Keratinocyte (primary cell): ENCODE results near the gene CLDND2. TPM values are rescaled to one million over a fixed set of nuclear protein-coding genes. Genes with fewer than 3 reads are reported as not detected.
"Not testable (repeated sequence)": the region's sequence is repeated elsewhere in the genome, so short reads cannot be mapped to it uniquely, and the experiment has no call there.

Source experiments
- DNase-seq: peaks from one replicate; pipeline ENCODE4 v3.0.0-alpha.2; 2011; ENCODE audit warnings: low read depth, missing footprints, low spot score
- FAIRE-seq: peaks from 2 replicates; lab custom pipeline; 2011; peaks lifted over from hg19 to GRCh38; lab: Jason Lieb, UNC
- H2AFZ ChIP-seq: 2 replicates; pipeline ENCODE4 v1.6.0; 2012; ENCODE audit warnings: low read length, control low read depth, inconsistent platforms; ENCODE audit not compliant: control insufficient read depth
- H3K27ac ChIP-seq: 2 replicates; pipeline ENCODE4 v1.5.1; 2011; ENCODE audit warnings: low read length; ENCODE audit not compliant: control insufficient read depth, insufficient read depth
- H3K27me3 ChIP-seq: 3 replicates; pipeline ENCODE4 v1.6.0; 2011; ENCODE audit warnings: low read length; ENCODE audit not compliant: control insufficient read depth, insufficient read depth; ENCODE audit errors: extremely low read depth
- H3K36me3 ChIP-seq, 2 experiments: 2 replicates in 1 of 2; 3 replicates in 1 of 2; pipeline ENCODE4 v1.5.1; 2011; ENCODE audit warnings: low read length in 2 of 2, mild to moderate bottlenecking in 1 of 2; ENCODE audit not compliant: control insufficient read depth in 2 of 2, insufficient read depth in 2 of 2; ENCODE audit errors: extremely low read depth in 1 of 2
- H3K4me1 ChIP-seq: 3 replicates; pipeline ENCODE4 v1.5.1; 2011; ENCODE audit warnings: low read length; ENCODE audit not compliant: control insufficient read depth, insufficient read depth; ENCODE audit errors: extremely low read depth
- H3K4me2 ChIP-seq: 3 replicates; pipeline ENCODE4 v1.6.0; 2011; ENCODE audit warnings: low read depth, low read length; ENCODE audit not compliant: control insufficient read depth, insufficient read depth; ENCODE audit errors: extremely low read depth
- H3K4me3 ChIP-seq, 3 experiments: fragments of 200-600 bp in 1 of 3; sonication (generic) in 1 of 3; 2 replicates in 2 of 3; 3 replicates in 1 of 3; pipeline ENCODE4 v1.5.1; 2011 to 2016; ENCODE audit warnings: low read length in 3 of 3, mild to moderate bottlenecking in 3 of 3, control low read depth in 2 of 3, inconsistent platforms in 1 of 3, low read depth in 1 of 3, mixed read lengths in 1 of 3, mixed run types in 1 of 3, moderate library complexity in 1 of 3; ENCODE audit not compliant: control insufficient read depth in 2 of 3, insufficient read depth in 2 of 3; ENCODE audit errors: extremely low read depth in 1 of 3
- H3K79me2 ChIP-seq: 2 replicates; pipeline ENCODE4 v1.6.0; 2012; ENCODE audit warnings: low read length; ENCODE audit not compliant: control insufficient read depth, insufficient read depth
- H3K9ac ChIP-seq: 3 replicates; pipeline ENCODE4 v1.6.0; 2011; ENCODE audit warnings: low read length; ENCODE audit not compliant: control insufficient read depth, insufficient read depth; ENCODE audit errors: extremely low read depth
- H3K9me1 ChIP-seq: 3 replicates; pipeline ENCODE4 v1.6.0; 2011; ENCODE audit warnings: low read length; ENCODE audit not compliant: control insufficient read depth, insufficient read depth; ENCODE audit errors: extremely low read depth
- H3K9me3 ChIP-seq: 2 replicates; pipeline ENCODE4 v1.5.1; 2012; ENCODE audit warnings: low read depth, low read length; ENCODE audit not compliant: control insufficient read depth
- H4K20me1 ChIP-seq: 3 replicates; pipeline ENCODE4 v1.6.0; 2011; ENCODE audit warnings: low read length; ENCODE audit not compliant: control insufficient read depth, insufficient read depth; ENCODE audit errors: extremely low read depth
- CTCF ChIP-seq, 3 experiments: IDR thresholded peaks in 1 of 3; conservative IDR thresholded peaks in 1 of 3; optimal IDR thresholded peaks in 1 of 3; 2 replicates in 2 of 3; 3 replicates in 1 of 3; pipeline versions ENCODE3 to v1.5.1; 2011; ENCODE audit warnings: low read length in 3 of 3, mild to moderate bottlenecking in 3 of 3, moderate library complexity in 2 of 3, control low read depth in 1 of 3, inconsistent platforms in 1 of 3; ENCODE audit not compliant: insufficient read depth in 2 of 3; ENCODE audit errors: extremely low read depth in 1 of 3
- EZH2 ChIP-seq: IDR thresholded peaks from one replicate; pipeline ENCODE4 v1.6.1; 2012; ENCODE audit warnings: inconsistent platforms, mild to moderate bottlenecking, low read length, moderate library complexity
- dilution Hi-C: fragments of 300-500 bp; cut with MboI; formaldehyde crosslinking; loops from one replicate; pipeline ENCODE4 v1.7.0; 2020; ENCODE audit warnings: low sequenced_read_pairs; ENCODE audit not compliant: extremely low pct_ligation_motif_present
- polyA plus RNA-seq, 5 experiments: library from polyadenylated mRNA; depleted of rRNA in 3 of 5; stranded (reverse) in 3 of 5; stranded (forward) in 1 of 5; unstranded in 1 of 5; fragments of >200 nt; gene quantifications; 1 replicate in 1 of 5; 2 replicates in 3 of 5; 3 replicates in 1 of 5; pipeline versions ENCODE4 v1.2.1 to v1.2.3, GENCODE V29; 2011 to 2012; ENCODE audit warnings: missing spikeins in 2 of 5, low read depth in 1 of 5, low replicate concordance in 1 of 5

CLDND2 gene
- polyA plus RNA-seq, 1 donor (not counting 4 experiments of a cell fraction or from before 2014, with no cell fraction given), result 0.37 TPM

- no peak for TF ChIP-seq CTCF (optimal IDR thresholded peaks at IDR 0.05 in 1 of 3, IDR thresholded peaks at IDR 0.05 in 1 of 3, conservative IDR thresholded peaks at IDR 0.05 in 1 of 3; ENCODE audit: extremely low read depth in 1 of 3, insufficient read depth in 2 of 3, low read length in 3 of 3)
- FAIRE-seq (no peak), DNase-seq (no peak)
- Histone ChIP-seq H4K20me1 (no peaks in the 10 kb centered on the region), H3K9me1 (no peaks in the 10 kb centered on the region), H3K9ac (no peak within 1 kb of the TSS), H3K36me3 (no peaks in the 10 kb centered on the region), H3K27ac (no peak within 1 kb of the TSS), H2AFZ (no peak within 1 kb of the TSS), H3K4me2 (no peak within 1 kb of the TSS), H3K27me3 (no peaks in the 10 kb centered on the region), H3K4me3 (no peak within 1 kb of the TSS), H3K79me2 (no peaks in the 10 kb centered on the region), H3K9me3 (no peaks in the 10 kb centered on the region), H3K4me1 (no peaks in the 10 kb centered on the region)
- dilution Hi-C loops, result no loop called here
Observed at GRCh38 chr19:51417107-51417809, 48.5 kb upstream of the CLDND2 start, which contains the start of gene SIGLEC10. TSS of gene SIGLEC10 (minus strand) at chr19:51417642. CDS start at chr19:51417581, 61 bp downstream.

GRCh38 chr19:51416422-51416821 lies 47.6 kb upstream of the CLDND2 start:
- H4K20me1 ChIP-seq, H3K9me1 ChIP-seq, H3K36me3 ChIP-seq, H3K9me3 ChIP-seq, H3K79me2 ChIP-seq, FAIRE-seq, H3K27ac ChIP-seq, H3K4me1 ChIP-seq, dilution Hi-C loops, H2AFZ ChIP-seq, DNase-seq, H3K9ac ChIP-seq, H3K4me2 ChIP-seq, H3K4me3 ChIP-seq, H3K27me3 ChIP-seq: not testable (repeated sequence)

- DNase-seq (no peak), FAIRE-seq (no peak)
- dilution Hi-C loops, result no loop called here
- Histone ChIP-seq H3K79me2 (no peaks in the 10 kb centered on the region), H2AFZ (no peak overlapping the region), H3K9ac (no peak overlapping the region), H3K4me2 (no peak overlapping the region), H3K27ac (no peak overlapping the region), H3K9me3 (no peaks in the 10 kb centered on the region), H3K4me1 (no peaks in the 10 kb centered on the region), H3K27me3 (no peaks in the 10 kb centered on the region), H3K4me3 (no peak overlapping the region), H3K36me3 (no peaks in the 10 kb centered on the region), H4K20me1 (no peaks in the 10 kb centered on the region), H3K9me1 (no peaks in the 10 kb centered on the region)
- TF ChIP-seq CTCF (optimal IDR thresholded peaks at IDR 0.05 in 1 of 3, IDR thresholded peaks at IDR 0.05 in 1 of 3, conservative IDR thresholded peaks at IDR 0.05 in 1 of 3; ENCODE audit: extremely low read depth in 1 of 3, insufficient read depth in 2 of 3, low read length in 3 of 3), result no peak
- TF ChIP-seq EZH2, result no peak
Observed at GRCh38 chr19:51415187-51415586, 46.4 kb upstream of the CLDND2 start.
